Neural progenitor cell (in vitro differentiated cells): ENCODE measurements around the gene ADGB. TPM values are rescaled to one million over a fixed set of nuclear protein-coding genes. Genes with fewer than 3 reads are reported as not detected.

Experiments used
- DNase-seq: peaks from one replicate; pipeline ENCODE4 v3.0.0-alpha.2; 2016; ENCODE audit warnings: low spot score
- H2AFZ ChIP-seq: fragments of 200-600 bp; sonication (generic); replicated peaks from 2 replicates; pipeline ENCODE4 v1.6.1; 2016; ENCODE audit warnings: antibody characterized with exemption
- H3F3A ChIP-seq: fragments of 200-600 bp; sonication (generic); 2 replicates; pipeline ENCODE4 v1.6.1; 2016; ENCODE audit warnings: antibody characterized with exemption, low read depth
- H3K27ac ChIP-seq: fragments of 200-600 bp; sonication (generic); 2 replicates; pipeline ENCODE4 v1.5.1; 2016; ENCODE audit warnings: mild to moderate bottlenecking
- H3K27me3 ChIP-seq: fragments of 200-600 bp; sonication (generic); 2 replicates; pipeline ENCODE4 v1.6.1; 2016; ENCODE audit warnings: mild to moderate bottlenecking, moderate library complexity
- H3K36me3 ChIP-seq: fragments of 200-600 bp; sonication (generic); 2 replicates; pipeline ENCODE4 v1.5.1; 2016
- H3K4me1 ChIP-seq: fragments of 200-600 bp; sonication (generic); 2 replicates; pipeline ENCODE4 v1.6.1; 2016; ENCODE audit warnings: mixed run types
- H3K4me2 ChIP-seq: fragments of 200-600 bp; sonication (generic); 2 replicates; pipeline ENCODE4 v1.6.1; 2016
- H3K4me3 ChIP-seq: fragments of 200-600 bp; sonication (generic); 2 replicates; pipeline ENCODE4 v1.5.1; 2016
- H3K79me2 ChIP-seq: fragments of 200-600 bp; sonication (generic); 2 replicates; pipeline ENCODE4 v1.6.1; 2016; ENCODE audit warnings: low read depth
- H3K9ac ChIP-seq: fragments of 200-600 bp; sonication (generic); 2 replicates; pipeline ENCODE4 v1.6.1; 2016
- H3K9me3 ChIP-seq: fragments of 200-600 bp; sonication (generic); 2 replicates; pipeline ENCODE4 v1.5.1; 2016; ENCODE audit warnings: low read depth
- H4K20me1 ChIP-seq: fragments of 200-600 bp; sonication (generic); 2 replicates; pipeline ENCODE4 v1.6.1; 2016; ENCODE audit warnings: low read depth
- H3K27ac Mint-ChIP-seq: 3 replicates; pipeline ENCODE4 v1.8.0; 2021; ENCODE audit warnings: mixed read lengths
- H3K27me3 Mint-ChIP-seq: 2 replicates; pipeline ENCODE4 v1.8.0; 2022; ENCODE audit warnings: low read depth, mild to moderate bottlenecking, inconsistent platforms, moderate library complexity, mixed read lengths; ENCODE audit not compliant: insufficient read depth
- H3K36me3 Mint-ChIP-seq: 3 replicates; pipeline ENCODE4 v1.8.0; 2021; ENCODE audit warnings: mixed read lengths
- H3K4me1 Mint-ChIP-seq: 3 replicates; pipeline ENCODE4 v1.8.0; 2021; ENCODE audit warnings: mixed read lengths
- H3K4me3 Mint-ChIP-seq: 3 replicates; pipeline ENCODE4 v1.8.0; 2021; ENCODE audit warnings: mild to moderate bottlenecking, moderate library complexity, mixed read lengths
- H3K9me3 Mint-ChIP-seq: 3 replicates; pipeline ENCODE4 v1.8.0; 2020; ENCODE audit warnings: mixed read lengths
- CTCF ChIP-seq: fragments of 200-600 bp; sonication (generic); IDR thresholded peaks from 2 replicates; pipeline ENCODE4 v1.5.1; 2017; ENCODE audit warnings: antibody characterized with exemption, mild to moderate bottlenecking
- EZH2 ChIP-seq: fragments of 200-600 bp; sonication (generic); IDR thresholded peaks from 2 replicates; pipeline ENCODE4 v1.6.1; 2017; ENCODE audit warnings: antibody characterized with exemption, mild to moderate bottlenecking, moderate library complexity
- EZH2phosphoT487 ChIP-seq: fragments of 200-600 bp; sonication (generic); IDR thresholded peaks from 2 replicates; pipeline ENCODE4 v1.6.1; 2017; ENCODE audit warnings: antibody characterized with exemption
- total RNA-seq: library from RNA; depleted of rRNA; stranded (reverse); fragments of >200 nt; gene quantifications from 2 replicates; pipeline ENCODE4 v1.2.3, GENCODE V29; 2015; ENCODE audit warnings: low replicate concordance

Gene ADGB
- total RNA-seq, 1 donor from 2014 or later: not detected

DNA sequence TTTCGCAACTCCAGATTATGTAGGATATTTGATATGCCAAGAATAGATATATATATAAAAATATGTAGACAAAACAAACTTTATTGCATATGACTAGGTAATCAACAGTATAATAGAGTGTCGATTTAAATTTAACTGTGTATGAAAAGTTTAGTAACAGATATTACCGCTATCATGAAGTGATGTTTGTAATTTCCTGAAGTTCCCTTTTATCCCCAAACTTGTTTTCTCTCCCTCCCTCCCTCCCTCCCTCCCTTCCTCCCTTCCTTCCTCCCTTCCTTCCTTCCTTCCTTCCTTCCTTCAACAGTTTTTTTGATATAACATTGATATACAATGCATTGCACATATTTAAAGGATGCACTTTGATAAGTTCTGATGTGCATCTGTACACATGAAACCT lies 15.2 kb downstream of the ADGB start:
- Histone ChIP-seq H3K4me2 (no peak overlapping the region), H3K4me1 (peaks cover 3% of the 10 kb centered on the region), H3K36me3 (no peaks in the 10 kb centered on the region), H3K9ac (no peak overlapping the region), H3K9me3 (no peaks in the 10 kb centered on the region), H3F3A (no peaks in the 10 kb centered on the region), H3K27ac (no peak overlapping the region), H3K79me2 (no peaks in the 10 kb centered on the region), H3K27me3 (no peaks in the 10 kb centered on the region), H4K20me1 (no peaks in the 10 kb centered on the region), H2AFZ (no peak overlapping the region), H3K4me3 (no peak overlapping the region)
- Mint-ChIP-seq H3K27ac (no peak overlapping the region), H3K27me3 (no peaks in the 10 kb centered on the region), H3K4me3 (no peak overlapping the region), H3K36me3 (no peaks in the 10 kb centered on the region), H3K9me3 (peaks cover 5% of the 10 kb centered on the region), H3K4me1 (peaks cover 12% of the 10 kb centered on the region)
- DNase-seq: no peak
- TF ChIP-seq CTCF (no peak), EZH2phosphoT487 (no peak), EZH2 (no peak)

DNA sequence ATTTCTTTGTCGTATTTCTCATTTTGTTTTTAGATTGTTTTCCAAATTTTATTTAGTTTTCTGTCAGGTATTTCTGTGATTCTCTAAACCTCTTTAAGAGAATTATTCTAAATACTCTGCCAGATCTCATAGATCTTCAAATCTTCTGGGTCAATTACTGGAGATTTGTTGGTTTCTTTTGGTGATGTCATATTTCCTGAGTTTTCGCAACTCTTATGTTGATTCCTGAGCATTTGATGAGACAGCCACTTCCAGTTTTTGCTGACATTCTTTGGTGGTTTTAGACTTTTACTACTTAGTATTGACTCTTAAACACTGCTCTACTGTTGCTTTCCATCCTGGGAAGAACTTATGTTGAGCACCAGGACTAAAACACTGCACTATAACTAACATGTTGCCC lies 21.9 kb downstream of the ADGB start:
- Histone ChIP-seq H3K9me3 (no peaks in the 10 kb centered on the region), H3F3A (no peaks in the 10 kb centered on the region), H3K4me2 (no peak overlapping the region), H3K27me3 (no peaks in the 10 kb centered on the region), H3K9ac (no peak overlapping the region), H3K4me1 (no peaks in the 10 kb centered on the region), H4K20me1 (no peaks in the 10 kb centered on the region), H3K27ac (no peak overlapping the region), H2AFZ (no peak overlapping the region), H3K79me2 (no peaks in the 10 kb centered on the region), H3K4me3 (no peak overlapping the region), H3K36me3 (no peaks in the 10 kb centered on the region)
- Mint-ChIP-seq H3K9me3 (peaks cover 9% of the 10 kb centered on the region), H3K36me3 (no peaks in the 10 kb centered on the region), H3K27me3 (no peaks in the 10 kb centered on the region), H3K4me3 (no peak overlapping the region), H3K4me1 (no peaks in the 10 kb centered on the region), H3K27ac (no peak overlapping the region)
- no peak for TF ChIP-seq EZH2phosphoT487
- TF ChIP-seq CTCF: no peak
- no peak for TF ChIP-seq EZH2
- DNase-seq: no peak

DNA sequence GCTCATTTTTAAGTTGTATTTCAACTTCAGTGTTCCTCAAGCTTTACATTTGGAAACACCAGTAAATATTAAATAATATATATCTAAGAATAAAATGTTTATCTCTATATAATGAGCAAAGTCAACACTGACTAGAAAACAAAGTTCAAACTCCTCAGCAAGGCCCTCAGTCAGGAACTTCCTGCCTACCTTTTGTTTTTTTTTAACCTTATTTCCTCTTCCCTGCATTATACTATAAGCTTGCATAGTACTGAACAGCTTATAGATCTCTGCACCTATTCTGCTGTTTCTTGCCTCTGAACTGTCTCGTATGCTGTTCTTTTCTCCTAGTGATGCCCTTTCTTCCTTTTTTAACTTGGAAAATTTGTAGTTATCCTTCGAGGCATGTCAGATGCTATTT lies 29.6 kb downstream of the ADGB start:
- Histone ChIP-seq H3K27me3 (no peaks in the 10 kb centered on the region), H3K9me3 (no peaks in the 10 kb centered on the region), H3K4me2 (no peak overlapping the region), H3K4me3 (no peak overlapping the region), H3F3A (no peaks in the 10 kb centered on the region), H3K27ac (no peak overlapping the region), H3K36me3 (no peaks in the 10 kb centered on the region), H3K9ac (no peak overlapping the region), H3K4me1 (no peaks in the 10 kb centered on the region), H4K20me1 (no peaks in the 10 kb centered on the region), H3K79me2 (no peaks in the 10 kb centered on the region), H2AFZ (no peak overlapping the region)
- H3K4me3 Mint-ChIP-seq: no peak overlapping the region
- no peak for DNase-seq
- H3K27me3 Mint-ChIP-seq: no peaks in the 10 kb centered on the region
- TF ChIP-seq EZH2phosphoT487: no peak
- TF ChIP-seq EZH2: no peak
- no peak for TF ChIP-seq CTCF
- peaks cover 4% of the 10 kb centered on the region for H3K9me3 Mint-ChIP-seq
- no peak overlapping the region for H3K27ac Mint-ChIP-seq
- no peaks in the 10 kb centered on the region for H3K36me3 Mint-ChIP-seq
- H3K4me1 Mint-ChIP-seq: no peaks in the 10 kb centered on the region

DNA sequence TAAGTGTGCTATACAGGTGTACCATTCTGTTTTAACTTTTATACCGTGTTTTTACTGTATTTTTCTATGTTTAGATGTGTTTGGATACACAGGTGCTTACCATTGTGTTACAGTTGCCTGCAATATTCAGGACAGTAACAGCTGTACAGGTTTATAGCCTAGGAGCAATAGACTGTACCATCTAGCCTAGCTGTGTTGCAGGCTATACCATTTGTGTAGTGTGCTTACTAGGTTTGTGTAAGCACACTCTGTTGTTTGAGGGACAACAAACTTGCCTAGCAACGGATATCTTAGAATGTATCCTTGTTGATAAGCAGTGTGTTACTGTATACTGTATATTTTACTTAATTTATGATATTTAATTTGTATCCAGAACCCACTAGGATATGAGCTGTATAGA lies 35.2 kb downstream of the ADGB start:
- H3K4me1 Mint-ChIP-seq: no peaks in the 10 kb centered on the region
- no peak overlapping the region for H3K9ac ChIP-seq
- no peak overlapping the region for H3K4me3 Mint-ChIP-seq
- H4K20me1 ChIP-seq: no peaks in the 10 kb centered on the region
- no peak overlapping the region for H3K4me2 ChIP-seq
- no peak overlapping the region for H3K27ac ChIP-seq
- H3K4me3 ChIP-seq: no peak overlapping the region
- H2AFZ ChIP-seq: no peak overlapping the region
- no peak for DNase-seq
- H3K4me1 ChIP-seq: no peaks in the 10 kb centered on the region
- H3K9me3 Mint-ChIP-seq: no peaks in the 10 kb centered on the region
- H3K27me3 ChIP-seq: no peaks in the 10 kb centered on the region
- TF ChIP-seq CTCF (no peak), EZH2phosphoT487 (no peak), EZH2 (no peak)
- no peaks in the 10 kb centered on the region for H3K36me3 ChIP-seq
- H3K27ac Mint-ChIP-seq: no peak overlapping the region
- no peaks in the 10 kb centered on the region for H3K79me2 ChIP-seq
- H3F3A ChIP-seq: no peaks in the 10 kb centered on the region
- H3K36me3 Mint-ChIP-seq: peaks cover 2% of the 10 kb centered on the region
- no peaks in the 10 kb centered on the region for H3K9me3 ChIP-seq
- H3K27me3 Mint-ChIP-seq: peaks cover 3% of the 10 kb centered on the region
